GM23248 (cell line): ENCODE measurements around the gene DVL3. TPM values are rescaled to one million over a fixed set of nuclear protein-coding genes. Genes with fewer than 3 reads are reported as not detected.

ENCODE experiments used
- DNase-seq: peaks from one replicate; pipeline ENCODE4 v3.0.0-alpha.2; 2015
- H2AFZ ChIP-seq: fragments of 200-600 bp; sonication (generic); 2 replicates; pipeline ENCODE4 v1.6.1; 2016; ENCODE audit warnings: antibody characterized with exemption
- H3F3A ChIP-seq: fragments of 200-600 bp; sonication (generic); 2 replicates; pipeline ENCODE4 v1.6.1; 2016; ENCODE audit warnings: mild to moderate bottlenecking, antibody characterized with exemption, mixed run types; ENCODE audit not compliant: insufficient read depth
- H3K27ac ChIP-seq: fragments of 200-600 bp; sonication (generic); 2 replicates; pipeline ENCODE4 v1.5.1; 2016; ENCODE audit warnings: mild to moderate bottlenecking
- H3K27me3 ChIP-seq: fragments of 200-600 bp; sonication (generic); replicated peaks from 2 replicates; pipeline ENCODE4 v1.6.1; 2016; ENCODE audit warnings: mild to moderate bottlenecking; ENCODE audit not compliant: insufficient read depth
- H3K36me3 ChIP-seq: fragments of 200-600 bp; sonication (generic); 2 replicates; pipeline ENCODE4 v1.6.1; 2016; ENCODE audit warnings: low read depth, mild to moderate bottlenecking
- H3K4me1 ChIP-seq: fragments of 200-600 bp; sonication (generic); 2 replicates; pipeline ENCODE4 v1.6.1; 2016; ENCODE audit warnings: mild to moderate bottlenecking; ENCODE audit not compliant: insufficient read depth
- H3K4me2 ChIP-seq: fragments of 200-600 bp; sonication (generic); one replicate; pipeline ENCODE4 v1.6.1; 2016; ENCODE audit warnings: mild to moderate bottlenecking; ENCODE audit not compliant: unreplicated experiment
- H3K4me3 ChIP-seq: fragments of 200-600 bp; sonication (generic); 2 replicates; pipeline ENCODE4 v1.5.1; 2016; ENCODE audit warnings: mild to moderate bottlenecking
- H3K79me2 ChIP-seq: fragments of 200-600 bp; sonication (generic); 2 replicates; pipeline ENCODE4 v1.6.1; 2016; ENCODE audit warnings: mild to moderate bottlenecking; ENCODE audit not compliant: insufficient read depth
- H3K9ac ChIP-seq: fragments of 200-600 bp; sonication (generic); 2 replicates; pipeline ENCODE4 v1.6.1; 2016; ENCODE audit warnings: mild to moderate bottlenecking
- H3K9me2 ChIP-seq: fragments of 200-600 bp; sonication (generic); 2 replicates; pipeline ENCODE4 v1.6.1; 2016; ENCODE audit warnings: mixed run types, mild to moderate bottlenecking, moderate library complexity; ENCODE audit not compliant: insufficient read depth
- H3K9me3 ChIP-seq: fragments of 200-600 bp; sonication (generic); one replicate; pipeline ENCODE4 v1.6.1; 2017; ENCODE audit warnings: low read depth
- H4K20me1 ChIP-seq: fragments of 200-600 bp; sonication (generic); 2 replicates; pipeline ENCODE4 v1.6.0; 2016; ENCODE audit not compliant: insufficient read depth
- EZH2 ChIP-seq: fragments of 200-600 bp; sonication (generic); IDR thresholded peaks from 2 replicates; pipeline ENCODE4 v1.6.1; 2018; ENCODE audit warnings: antibody characterized with exemption, mild to moderate bottlenecking; ENCODE audit not compliant: insufficient read depth, poor library complexity, severe bottlenecking
- EZH2phosphoT487 ChIP-seq: fragments of 200-600 bp; sonication (generic); IDR thresholded peaks from 2 replicates; pipeline ENCODE4 v1.6.1; 2018; ENCODE audit warnings: antibody characterized with exemption, moderate library complexity, mild to moderate bottlenecking, low read depth; ENCODE audit not compliant: insufficient read depth
- WGBS, 2 experiments: methylation state at CpG; one replicate each; pipeline ENCODE4 v1.1.6; 2015 to 2017; ENCODE audit warnings: low lambda C conversion rate in 2 of 2, low coverage in 1 of 2; ENCODE audit errors: missing lambda C conversion rate in 2 of 2; 5-methylcytosine and 5-hydroxymethylcytosine counted together
- in situ Hi-C: fragments of 300-500 bp; cut with MboI; formaldehyde crosslinking; loops from 2 replicates; pipeline ENCODE4 v1.15.0; 2020
- polyA plus RNA-seq: library from polyadenylated mRNA; unstranded; fragments of >200 nt; fragmentation: Nextera tagmentation; extraction: Ambion mirVana; gene quantifications from 2 replicates; pipeline ENCODE4 v1.2.1, GENCODE V29; 2016
- total RNA-seq: library from RNA; depleted of rRNA; stranded (reverse); fragments of >200 nt; shearing (Covaris generic); gene quantifications from 2 replicates; pipeline ENCODE4 v1.2.3, GENCODE V29; 2014

DVL3 gene
- total and polyA plus RNA-seq, 2 experiments from 2014 or later = 31.1 to 66.9 TPM

DNA sequence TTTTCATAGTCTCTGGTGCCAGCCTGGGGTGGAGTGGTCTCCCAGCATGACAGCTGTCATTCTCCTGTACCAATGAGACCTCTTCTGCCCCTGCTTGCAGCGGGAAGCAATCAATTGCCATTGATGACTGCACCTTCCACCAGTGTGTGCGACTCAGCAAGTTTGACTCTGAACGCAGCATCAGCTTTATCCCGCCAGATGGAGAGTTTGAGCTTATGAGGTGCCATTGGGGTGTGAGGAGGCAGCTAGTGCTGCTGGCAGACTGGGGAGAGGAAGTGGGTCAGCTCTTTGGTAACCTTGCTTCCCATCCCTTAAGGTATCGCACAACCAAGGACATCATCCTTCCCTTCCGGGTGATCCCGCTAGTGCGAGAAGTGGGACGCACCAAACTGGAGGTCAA lies 26.4 kb downstream of the DVL3 start:
- no peaks in the 10 kb centered on the region for H4K20me1 ChIP-seq
- in situ Hi-C loops = no loop called here
- H3K9ac ChIP-seq = no peak overlapping the region
- peaks cover 85% of the 10 kb centered on the region for H3F3A ChIP-seq
- peaks cover 33% of the 10 kb centered on the region for H3K4me1 ChIP-seq
- H3K79me2 ChIP-seq = peaks cover 70% of the 10 kb centered on the region
- no peak overlapping the region for H3K4me2 ChIP-seq
- H3K4me3 ChIP-seq = no peak overlapping the region
- H3K27me3 ChIP-seq = no peaks in the 10 kb centered on the region
- DNase-seq = no peak
- TF ChIP-seq EZH2 = no peak
- TF ChIP-seq EZH2phosphoT487 = no peak
- no peaks in the 10 kb centered on the region for H3K9me2 ChIP-seq
- WGBS, 2 experiments = 92 to 94% methylated on average over 9 of the region's 9 CpGs
- no peak overlapping the region for H3K27ac ChIP-seq
- peaks cover 62% of the 10 kb centered on the region for H3K36me3 ChIP-seq
- H3K9me3 ChIP-seq = no peaks in the 10 kb centered on the region
- no peak overlapping the region for H2AFZ ChIP-seq

DNA sequence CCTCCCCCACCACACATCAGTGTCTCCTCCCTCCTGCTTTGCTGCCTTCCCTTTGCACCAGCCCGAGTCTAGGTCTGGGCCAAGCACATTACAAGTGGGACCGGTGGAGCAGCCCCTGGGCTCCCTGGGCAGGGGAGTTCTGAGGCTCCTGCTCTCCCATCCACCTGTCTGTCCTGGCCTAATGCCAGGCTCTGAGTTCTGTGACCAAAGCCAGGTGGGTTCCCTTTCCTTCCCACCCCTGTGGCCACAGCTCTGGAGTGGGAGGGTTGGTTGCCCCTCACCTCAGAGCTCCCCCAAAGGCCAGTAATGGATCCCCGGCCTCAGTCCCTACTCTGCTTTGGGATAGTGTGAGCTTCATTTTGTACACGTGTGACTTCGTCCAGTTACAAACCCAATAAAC lies 28.5 kb downstream of the DVL3 start:
- no peaks in the 10 kb centered on the region for H3K9me3 ChIP-seq
- 75 to 91% methylated on average over 5 of the region's 5 CpGs for WGBS, 2 experiments
- no peak overlapping the region for H3K4me2 ChIP-seq
- H3K9ac ChIP-seq = no peak overlapping the region
- H3K9me2 ChIP-seq = no peaks in the 10 kb centered on the region
- peaks cover 56% of the 10 kb centered on the region for H3K36me3 ChIP-seq
- no peak for DNase-seq
- no peak overlapping the region; the same call in 1 of the 2 replicates for H3K27ac ChIP-seq
- H3K4me1 ChIP-seq = peaks cover 20% of the 10 kb centered on the region
- peaks cover 72% of the 10 kb centered on the region for H3K79me2 ChIP-seq
- peaks cover 75% of the 10 kb centered on the region for H3F3A ChIP-seq
- in situ Hi-C loops = no loop called here
- no peak overlapping the region for H3K4me3 ChIP-seq
- H2AFZ ChIP-seq = no peak overlapping the region
- TF ChIP-seq EZH2 (no peak), EZH2phosphoT487 (no peak)
- H3K27me3 ChIP-seq = no peaks in the 10 kb centered on the region
- no peaks in the 10 kb centered on the region for H4K20me1 ChIP-seq

DNA sequence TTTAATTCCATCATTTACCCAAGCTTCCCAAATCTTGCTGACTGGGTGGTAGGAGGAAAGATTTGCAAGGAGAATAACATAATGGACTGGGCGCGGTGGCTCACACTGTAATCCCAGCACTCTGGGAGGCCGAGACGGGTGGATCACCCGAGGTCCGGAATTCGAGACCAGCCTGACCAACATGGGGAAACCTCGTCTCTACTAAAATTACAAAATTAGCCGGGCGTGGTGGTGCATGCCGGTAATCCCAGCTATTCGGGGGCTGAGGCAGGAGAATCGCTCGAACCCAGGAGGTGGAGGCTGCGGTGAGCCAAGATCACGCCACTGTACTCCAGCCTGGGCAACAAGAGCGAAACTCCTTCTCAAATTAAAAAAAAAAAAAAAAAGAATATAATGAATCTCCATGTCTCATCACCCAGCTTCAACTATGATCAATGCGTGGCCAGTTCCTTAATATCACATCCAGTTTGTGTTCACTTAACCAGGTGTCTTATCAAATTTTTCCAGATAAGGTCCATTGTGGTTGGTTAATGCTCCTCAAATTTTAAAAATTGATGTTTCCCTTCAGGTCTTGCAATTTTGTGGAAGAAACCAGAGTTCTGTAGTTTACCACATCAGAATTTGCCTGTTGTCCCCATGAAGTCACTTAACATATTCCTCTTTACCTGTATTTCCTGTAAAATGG lies 29.5 kb downstream of the DVL3 start:
- H3K9ac ChIP-seq = peak overlapping the region; percentile 90
- H4K20me1 ChIP-seq = no peaks in the 10 kb centered on the region
- DNase-seq = no peak
- no peaks in the 10 kb centered on the region for H3K9me3 ChIP-seq
- peaks cover 53% of the 10 kb centered on the region for H3K36me3 ChIP-seq
- 0 out of 2 replicates have a peak overlapping the region, but pooled peaks have one; percentile 55 for H3K4me3 ChIP-seq
- in situ Hi-C loops = no loop called here
- H3K79me2 ChIP-seq = peaks cover 72% of the 10 kb centered on the region
- peaks cover 11% of the 10 kb centered on the region for H3K4me1 ChIP-seq
- H3K4me2 ChIP-seq = no peak overlapping the region
- H3F3A ChIP-seq = peaks cover 65% of the 10 kb centered on the region
- H3K9me2 ChIP-seq = no peaks in the 10 kb centered on the region
- H2AFZ ChIP-seq = no peak overlapping the region
- peak overlapping the region; percentile 81 for H3K27ac ChIP-seq
- WGBS, 2 experiments = 96 to 97% methylated on average over 18 of the region's 18 CpGs
- H3K27me3 ChIP-seq = no peaks in the 10 kb centered on the region
- TF ChIP-seq EZH2 = no peak
- no peak for TF ChIP-seq EZH2phosphoT487

- DNase-seq = peak; percentile 100
- H3K4me1 ChIP-seq = peaks cover 6% of the 10 kb centered on the region; the same call in 1 of the 2 replicates
- in situ Hi-C loops = no loop called here
- H3K4me3 ChIP-seq = peak overlapping the region; percentile 80
- H3K79me2 ChIP-seq = peaks cover 72% of the 10 kb centered on the region
- WGBS, 2 experiments = 2 to 3% methylated on average over 53 of the region's 55 CpGs
- peaks cover 51% of the 10 kb centered on the region for H3K36me3 ChIP-seq
- H2AFZ ChIP-seq = peak overlapping the region; percentile 55
- H3K27me3 ChIP-seq = no peaks in the 10 kb centered on the region
- peak overlapping the region; percentile 39 for H3K4me2 ChIP-seq
- peaks cover 55% of the 10 kb centered on the region for H3F3A ChIP-seq
- no peaks in the 10 kb centered on the region for H4K20me1 ChIP-seq
- no peaks in the 10 kb centered on the region for H3K9me2 ChIP-seq
- no peaks in the 10 kb centered on the region for H3K9me3 ChIP-seq
- H3K27ac ChIP-seq = peak overlapping the region; percentile 81
- peak overlapping the region; percentile 90 for H3K9ac ChIP-seq
- TF ChIP-seq EZH2phosphoT487 (no peak), EZH2 (no peak)
These were observed 30.4 kb downstream of the DVL3 start for GRCh38 chr3:184185461-184186183.
